GM12873 (cell line): ENCODE results near the gene WWOX.

Source experiments
- CTCF ChIP-seq: IDR thresholded peaks from 2 replicates; pipeline ENCODE4 v1.5.1; 2012; ENCODE audit warnings: low read depth, mild to moderate bottlenecking, moderate library complexity, low read length, control low read depth; ENCODE audit not compliant: insufficient read depth; ENCODE audit errors: missing control alignments

The WWOX gene

GRCh38 chr16:79097771-79098170, 998.3 kb downstream of the WWOX start:
- TF ChIP-seq CTCF, result no peak

GRCh38 chr16:79098907-79099306, 999.5 kb downstream of the WWOX start:
- no peak for TF ChIP-seq CTCF

GRCh38 chr16:79099716-79100115, 1000.3 kb downstream of the WWOX start:
- no peak for TF ChIP-seq CTCF

- TF ChIP-seq CTCF, result no peak
These were observed 1001.0 kb downstream of the WWOX start for GRCh38 chr16:79100447-79100846.

GRCh38 chr16:79101491-79101890, 1002.0 kb downstream of the WWOX start:
- no peak for TF ChIP-seq CTCF

- TF ChIP-seq CTCF, result no peak
These were observed 1005.1 kb downstream of the WWOX start for GRCh38 chr16:79104567-79104966.

- TF ChIP-seq CTCF, result no peak
These were observed 1007.8 kb downstream of the WWOX start for GRCh38 chr16:79107301-79107700.
